Astrocyte of the spinal cord (primary cell): ENCODE results near the gene TMEM178B.

Source experiments
- DNase-seq: peaks from one replicate; pipeline ENCODE4 v3.0.0; 2011; ENCODE audit warnings: low read depth, low spot score
- H3K4me3 ChIP-seq: 2 replicates; pipeline ENCODE4 v1.5.1; 2011; ENCODE audit warnings: low read depth, mild to moderate bottlenecking, low read length, moderate library complexity
- in situ Hi-C: cut with HindIII; loops from 2 replicates; pipeline ENCODE4 v1.10.0; 2017; ENCODE audit warnings: low sequenced_read_pairs
- TF ChIP-seq, protein P1 (sequence below): IDR thresholded peaks from 2 replicates; pipeline ENCODE4 v1.5.1; 2012; ENCODE audit warnings: low read depth, mild to moderate bottlenecking, low read length, inconsistent platforms

TMEM178B gene

GRCh38 chr7:141119187-141119586 is 45.3 kb downstream of the TMEM178B start:
- TF ChIP-seq, protein P1, sequence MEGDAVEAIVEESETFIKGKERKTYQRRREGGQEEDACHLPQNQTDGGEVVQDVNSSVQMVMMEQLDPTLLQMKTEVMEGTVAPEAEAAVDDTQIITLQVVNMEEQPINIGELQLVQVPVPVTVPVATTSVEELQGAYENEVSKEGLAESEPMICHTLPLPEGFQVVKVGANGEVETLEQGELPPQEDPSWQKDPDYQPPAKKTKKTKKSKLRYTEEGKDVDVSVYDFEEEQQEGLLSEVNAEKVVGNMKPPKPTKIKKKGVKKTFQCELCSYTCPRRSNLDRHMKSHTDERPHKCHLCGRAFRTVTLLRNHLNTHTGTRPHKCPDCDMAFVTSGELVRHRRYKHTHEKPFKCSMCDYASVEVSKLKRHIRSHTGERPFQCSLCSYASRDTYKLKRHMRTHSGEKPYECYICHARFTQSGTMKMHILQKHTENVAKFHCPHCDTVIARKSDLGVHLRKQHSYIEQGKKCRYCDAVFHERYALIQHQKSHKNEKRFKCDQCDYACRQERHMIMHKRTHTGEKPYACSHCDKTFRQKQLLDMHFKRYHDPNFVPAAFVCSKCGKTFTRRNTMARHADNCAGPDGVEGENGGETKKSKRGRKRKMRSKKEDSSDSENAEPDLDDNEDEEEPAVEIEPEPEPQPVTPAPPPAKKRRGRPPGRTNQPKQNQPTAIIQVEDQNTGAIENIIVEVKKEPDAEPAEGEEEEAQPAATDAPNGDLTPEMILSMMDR: no peak
- DNase-seq: no peak
- in situ Hi-C loops: no loop called here
- H3K4me3 ChIP-seq: no peak overlapping the region

DNA sequence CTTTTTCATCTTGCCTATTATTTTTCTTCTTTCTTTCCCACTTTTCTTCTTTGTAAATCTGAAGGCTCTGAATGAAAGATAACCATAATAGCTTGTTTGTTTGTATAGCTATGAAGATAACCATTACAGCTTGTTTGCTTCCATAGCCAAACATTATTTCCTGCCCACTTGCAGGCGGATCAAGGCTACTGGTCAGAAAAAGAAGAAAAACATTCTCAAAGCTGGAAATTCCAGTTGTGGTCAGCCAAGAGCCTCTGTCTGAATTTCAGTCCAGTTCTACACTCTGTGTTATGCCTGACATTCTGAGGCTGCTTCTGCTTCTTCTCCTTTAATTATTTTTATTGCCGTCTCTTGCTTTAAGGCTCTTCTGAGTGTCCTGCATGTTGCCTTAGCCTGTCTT is 48.9 kb downstream of the TMEM178B start:
- no peak overlapping the region for H3K4me3 ChIP-seq
- DNase-seq: no peak
- in situ Hi-C loops: no loop called here
- TF ChIP-seq, protein P1: no peak

DNA sequence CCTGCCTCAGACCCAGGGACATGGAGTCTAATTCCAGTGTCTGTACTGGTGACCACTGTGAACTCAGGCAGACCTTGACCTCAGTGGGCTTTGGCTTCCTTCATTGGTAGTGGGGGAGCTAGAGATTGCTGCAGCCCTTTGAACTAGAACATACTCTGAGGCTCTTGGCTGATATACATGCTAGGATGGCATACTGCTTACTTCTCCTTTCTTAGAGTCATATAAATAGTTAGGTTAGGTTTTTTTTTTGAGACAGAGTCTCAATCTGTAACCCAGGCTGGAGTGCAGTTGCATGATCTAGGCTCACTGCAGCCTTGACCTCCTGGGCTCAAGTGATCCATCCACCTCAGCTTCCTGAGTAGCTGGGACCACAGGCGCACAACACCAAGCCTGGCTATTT is 49.7 kb downstream of the TMEM178B start:
- TF ChIP-seq, protein P1: no peak
- in situ Hi-C loops: no loop called here
- H3K4me3 ChIP-seq: no peak overlapping the region
- DNase-seq: no peak

GRCh38 chr7:141126107-141126506 is 52.2 kb downstream of the TMEM178B start:
- TF ChIP-seq, protein P1: no peak

DNA sequence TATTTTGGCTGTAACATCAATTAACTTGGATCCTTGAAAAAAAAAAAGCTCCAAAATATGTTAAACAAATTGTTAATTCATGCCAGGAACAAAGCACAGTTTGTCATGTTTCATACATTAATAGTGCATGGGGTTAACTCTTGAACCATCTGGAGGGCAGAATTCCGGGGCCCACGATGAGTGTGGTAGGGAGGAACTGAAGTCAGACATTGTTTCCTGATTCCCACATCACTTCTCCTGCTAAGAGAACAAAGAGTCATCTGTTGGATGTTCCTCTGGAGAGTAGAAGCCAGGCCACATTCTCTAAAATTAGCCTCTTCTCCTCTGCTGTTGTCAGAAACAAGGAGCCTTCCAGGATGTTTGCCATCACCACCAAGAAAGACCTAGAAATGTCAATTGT is 54.6 kb downstream of the TMEM178B start:
- TF ChIP-seq, protein P1: no peak
- in situ Hi-C loops: no loop called here
- no peak for DNase-seq
- no peak overlapping the region for H3K4me3 ChIP-seq

More at GRCh38 chr7:141126107-141126506, 52.2 kb downstream of the TMEM178B start:
- in situ Hi-C loops: no loop called here
- no peak for DNase-seq
- H3K4me3 ChIP-seq: no peak overlapping the region

GRCh38 chr7:141128931-141129330 is 55.1 kb downstream of the TMEM178B start:
- H3K4me3 ChIP-seq: no peak overlapping the region
- in situ Hi-C loops: no loop called here
- TF ChIP-seq, protein P1: no peak
- no peak for DNase-seq

GRCh38 chr7:141132671-141133070 is 58.8 kb downstream of the TMEM178B start:
- DNase-seq: no peak
- TF ChIP-seq, protein P1: no peak
- no peak overlapping the region for H3K4me3 ChIP-seq
- in situ Hi-C loops: no loop called here
